H9 (cell line): ENCODE data around the gene MYLK4. TPM values are rescaled to one million over a fixed set of nuclear protein-coding genes. Genes with fewer than 3 reads are reported as not detected.

Experiments
- DNase-seq: peaks from one replicate; pipeline ENCODE4 v3.0.0-alpha.2; 2017
- H2AFZ ChIP-seq: one replicate; pipeline ENCODE4 v1.6.1; 2013; ENCODE audit warnings: mild to moderate bottlenecking, low read length, control low read depth, moderate library complexity
- H2AK5ac ChIP-seq: 2 replicates; pipeline ENCODE4 v1.6.1; 2013; ENCODE audit warnings: low read length, control low read depth, mixed read lengths; ENCODE audit not compliant: insufficient read length
- H2BK120ac ChIP-seq: one replicate; pipeline ENCODE4 v1.6.1; 2013; ENCODE audit warnings: low read depth, mild to moderate bottlenecking, low read length, control low read depth, inconsistent platforms; ENCODE audit not compliant: poor library complexity, severe bottlenecking
- H2BK12ac ChIP-seq: 2 replicates; pipeline ENCODE4 v1.6.1; 2013; ENCODE audit warnings: low read length, control low read depth, mixed read lengths, low read depth; ENCODE audit not compliant: insufficient read length
- H2BK15ac ChIP-seq: 2 replicates; pipeline ENCODE4 v1.6.1; 2013; ENCODE audit warnings: low read depth, low read length, control low read depth
- H2BK20ac ChIP-seq: one replicate; pipeline ENCODE4 v1.6.1; 2013; ENCODE audit warnings: low read depth, mild to moderate bottlenecking, low read length, control low read depth, inconsistent platforms; ENCODE audit not compliant: poor library complexity, severe bottlenecking
- H2BK5ac ChIP-seq: 2 replicates; pipeline ENCODE4 v1.6.1; 2013; ENCODE audit warnings: low read length, control low read depth, mixed read lengths; ENCODE audit not compliant: insufficient read length
- H3K14ac ChIP-seq: 2 replicates; pipeline ENCODE4 v1.6.1; 2013; ENCODE audit warnings: low read length, control low read depth; ENCODE audit not compliant: insufficient read depth
- H3K18ac ChIP-seq: 2 replicates; pipeline ENCODE4 v1.6.1; 2013; ENCODE audit warnings: low read depth, mild to moderate bottlenecking, mixed read lengths, low read length, control low read depth; ENCODE audit not compliant: insufficient read length
- H3K23ac ChIP-seq: 2 replicates; pipeline ENCODE4 v1.6.1; 2013; ENCODE audit warnings: low read length, control low read depth, mixed read lengths, low read depth; ENCODE audit not compliant: insufficient read length
- H3K23me2 ChIP-seq: 2 replicates; pipeline ENCODE4 v1.6.1; 2013; ENCODE audit warnings: low read depth, mild to moderate bottlenecking, mixed read lengths, low read length, control low read depth; ENCODE audit not compliant: insufficient read length, poor library complexity, severe bottlenecking
- H3K27ac ChIP-seq: 2 replicates; pipeline ENCODE4 v1.5.1; 2013; ENCODE audit warnings: low read length, control low read depth, mixed read lengths, low read depth; ENCODE audit not compliant: insufficient read length
- H3K27me3 ChIP-seq: 2 replicates; pipeline ENCODE4 v1.6.1; 2013; ENCODE audit warnings: low read length, control low read depth, inconsistent platforms; ENCODE audit not compliant: insufficient read depth
- H3K4ac ChIP-seq: 2 replicates; pipeline ENCODE4 v1.6.1; 2013; ENCODE audit warnings: low read depth, mild to moderate bottlenecking, control low read depth, inconsistent platforms, low read length, moderate library complexity
- H3K4me1 ChIP-seq: 2 replicates; pipeline ENCODE4 v1.6.1; 2013; ENCODE audit warnings: low read length, control low read depth, inconsistent platforms; ENCODE audit not compliant: insufficient read depth
- H3K4me2 ChIP-seq: 2 replicates; pipeline ENCODE4 v1.6.1; 2013; ENCODE audit warnings: low read length, control low read depth, mixed read lengths; ENCODE audit not compliant: insufficient read length, insufficient read depth
- H3K56ac ChIP-seq: 2 replicates; pipeline ENCODE4 v1.6.1; 2013; ENCODE audit warnings: low read depth, mild to moderate bottlenecking, mixed read lengths, low read length, control low read depth; ENCODE audit not compliant: insufficient read length
- H3K79me1 ChIP-seq: 2 replicates; pipeline ENCODE4 v1.6.1; 2013; ENCODE audit warnings: low read depth, mild to moderate bottlenecking, moderate library complexity, low read length, control low read depth, inconsistent platforms; ENCODE audit not compliant: insufficient read depth, poor library complexity, severe bottlenecking
- H3K79me2 ChIP-seq: 2 replicates; pipeline ENCODE4 v1.6.1; 2013; ENCODE audit warnings: low read length, control low read depth, inconsistent platforms; ENCODE audit not compliant: insufficient read depth
- H3K9ac ChIP-seq: 2 replicates; pipeline ENCODE4 v1.6.1; 2013; ENCODE audit warnings: low read length, control low read depth, mixed read lengths; ENCODE audit not compliant: insufficient read length; ENCODE audit errors: extremely low read depth
- H3K9me3 ChIP-seq: one replicate; pipeline ENCODE4 v1.6.1; 2013; ENCODE audit warnings: low read depth, low read length, inconsistent platforms; ENCODE audit not compliant: control insufficient read depth
- H3T11ph ChIP-seq: one replicate; pipeline ENCODE4 v1.6.1; 2013; ENCODE audit warnings: mild to moderate bottlenecking, low read length, control low read depth, inconsistent platforms
- H4K20me1 ChIP-seq: one replicate; pipeline ENCODE4 v1.6.1; 2013; ENCODE audit not compliant: control insufficient read depth, insufficient read length, insufficient read depth
- H4K5ac ChIP-seq: 2 replicates; pipeline ENCODE4 v1.6.1; 2013; ENCODE audit warnings: low read depth, mild to moderate bottlenecking, mixed read lengths, low read length, control low read depth; ENCODE audit not compliant: insufficient read length
- H4K8ac ChIP-seq: replicated peaks from 2 replicates; pipeline ENCODE4 v1.6.1; 2013; ENCODE audit warnings: low read length, control low read depth, mixed read lengths, low read depth; ENCODE audit not compliant: insufficient read length
- H4K91ac ChIP-seq: 2 replicates; pipeline ENCODE4 v1.6.1; 2013; ENCODE audit warnings: low read depth, mild to moderate bottlenecking, moderate library complexity, mixed read lengths, low read length, control low read depth; ENCODE audit not compliant: insufficient read length
- H3K27ac Mint-ChIP-seq, 3 experiments: 2 replicates in 2 of 3; 3 replicates in 1 of 3; pipeline ENCODE4 v1.8.0; 2020 to 2021; ENCODE audit warnings: mixed read lengths in 3 of 3, mild to moderate bottlenecking in 1 of 3, moderate library complexity in 1 of 3
- H3K27me3 Mint-ChIP-seq: 2 replicates; pipeline ENCODE4 v1.8.0; 2021; ENCODE audit warnings: low read depth, mild to moderate bottlenecking, moderate library complexity, mixed read lengths
- H3K36me3 Mint-ChIP-seq, 3 experiments: 2 replicates in 2 of 3; 3 replicates in 1 of 3; pipeline ENCODE4 v1.8.0; 2020 to 2021; ENCODE audit warnings: low read depth in 3 of 3, mixed read lengths in 3 of 3; ENCODE audit not compliant: insufficient read depth in 1 of 3
- H3K4me1 Mint-ChIP-seq, 2 experiments: 2 replicates each; pipeline ENCODE4 v1.8.0; 2020; ENCODE audit warnings: mixed read lengths in 2 of 2
- H3K4me3 Mint-ChIP-seq, 2 experiments: 2 replicates in 1 of 2; 3 replicates in 1 of 2; pipeline ENCODE4 v1.8.0; 2020 to 2021; ENCODE audit warnings: mild to moderate bottlenecking in 2 of 2, mixed read lengths in 2 of 2, moderate library complexity in 1 of 2
- H3K9me3 Mint-ChIP-seq, 2 experiments: 2 replicates in 1 of 2; 3 replicates in 1 of 2; pipeline ENCODE4 v1.8.0; 2020; ENCODE audit warnings: mild to moderate bottlenecking in 2 of 2, mixed read lengths in 2 of 2, moderate library complexity in 1 of 2
- CTCF ChIP-seq: fragments of 200-600 bp; sonication (generic); conservative IDR thresholded peaks from 3 replicates; pipeline ENCODE4 v1.8.0; 2021; ENCODE audit warnings: antibody characterized with exemption, mild to moderate bottlenecking
- WGBS: extraction: QIAGEN DNeasy Blood & Tissue Kit; methylation state at CpG from one replicate; pipeline ENCODE4 v1.1.7; 2013; ENCODE audit warnings: missing lambda C conversion rate, low lambda C conversion rate, mixed read lengths; ENCODE audit not compliant: insufficient read length; ENCODE audit errors: extremely low coverage; 5-methylcytosine and 5-hydroxymethylcytosine counted together
- total RNA-seq: library from RNA; stranded (reverse); gene quantifications from 2 replicates; pipeline ENCODE4 v1.2.1, GENCODE V29; 2021

MYLK4 gene
- total RNA-seq, 1 experiment from 2014 or later, result 0.28 TPM

DNA sequence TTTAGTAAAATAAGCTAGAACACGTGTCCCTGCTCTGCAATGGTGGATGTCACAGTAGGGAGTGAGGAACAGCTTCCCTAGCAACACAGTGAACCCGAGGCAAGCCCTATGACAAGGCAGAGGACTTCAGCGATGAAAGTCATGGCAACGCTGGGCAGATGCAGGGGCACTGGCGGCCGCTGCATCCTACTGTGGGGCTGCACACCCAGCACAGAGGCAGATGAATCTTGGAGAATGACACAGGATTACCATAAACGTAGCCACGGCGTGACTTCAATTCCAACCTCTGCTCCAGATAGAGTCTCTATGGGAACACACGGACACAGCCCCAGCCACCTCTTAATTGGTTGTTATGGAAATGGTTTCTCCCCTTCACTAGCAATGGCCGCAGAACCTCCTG, 64.2 kb downstream of the MYLK4 start:
- no peaks in the 10 kb centered on the region for H3K27me3 ChIP-seq
- H3K4me2 ChIP-seq, result no peak overlapping the region
- TF ChIP-seq CTCF, result no peak
- no peaks in the 10 kb centered on the region; a peak in 1 of 5 replicates for H3K9me3 Mint-ChIP-seq
- no peaks in the 10 kb centered on the region for H3K23me2 ChIP-seq
- no peaks in the 10 kb centered on the region for H3K27me3 Mint-ChIP-seq
- no peak overlapping the region for H3K23ac ChIP-seq
- no peak overlapping the region for H3K18ac ChIP-seq
- H4K20me1 ChIP-seq, result no peaks in the 10 kb centered on the region
- no peak overlapping the region for H2BK120ac ChIP-seq
- H3K56ac ChIP-seq, result no peak overlapping the region
- no peak overlapping the region for H3T11ph ChIP-seq
- no peak overlapping the region for H3K4ac ChIP-seq
- no peak overlapping the region for H2BK15ac ChIP-seq
- H2BK5ac ChIP-seq, result no peak overlapping the region
- no peak overlapping the region for H2BK20ac ChIP-seq
- no peak overlapping the region; the same call in 1 of the 2 replicates for H3K14ac ChIP-seq
- H3K9me3 ChIP-seq, result no peaks in the 10 kb centered on the region
- 0 out of 7 replicates have a peak overlapping the region, but pooled peaks of 1 of the 3 experiments have one; percentile 74 for H3K27ac Mint-ChIP-seq
- peaks cover 2 to 6% of the 10 kb centered on the region in 2 experiments; a peak in 3 of 4 replicates for H3K4me1 Mint-ChIP-seq
- H3K4me1 ChIP-seq, result no peaks in the 10 kb centered on the region
- H4K5ac ChIP-seq, result no peak overlapping the region
- H3K27ac ChIP-seq, result no peak overlapping the region
- WGBS, result no CpG with 5 or more reads among the region's 11 CpGs
- no peaks in the 10 kb centered on the region for H3K79me2 ChIP-seq
- no peak overlapping the region for H4K8ac ChIP-seq
- no peak overlapping the region for H2BK12ac ChIP-seq
- H3K79me1 ChIP-seq, result no peaks in the 10 kb centered on the region
- no peak overlapping the region for H2AFZ ChIP-seq
- H2AK5ac ChIP-seq, result no peak overlapping the region
- no peak for DNase-seq
- H4K91ac ChIP-seq, result no peak overlapping the region
- H3K9ac ChIP-seq, result no peak overlapping the region
- H3K36me3 Mint-ChIP-seq, result no peaks in the 10 kb centered on the region
- no peak overlapping the region for H3K4me3 Mint-ChIP-seq
